Measurements from ENCODE around the gene RIOK1.

GRCh38 chr6:7381092-7381491 lies 8.5 kb upstream of the RIOK1 start:
- no peak for TF ChIP-seq BRF2 (IDR thresholded peaks at IDR 0.05; ENCODE audit: borderline replicate concordance, insufficient read depth, insufficient read length)
- TF ChIP-seq SMC3 (conservative IDR thresholded peaks at IDR 0.05; ENCODE audit: insufficient read depth, low read depth, low read length), result no peak
- TF ChIP-seq ZBTB33 (CRISPR knock-in tag; IDR thresholded peaks at IDR 0.05), result no peak
- no peak for TF ChIP-seq SIN3A (IDR thresholded peaks at IDR 0.05; ENCODE audit: borderline replicate concordance in 2 of 2, control insufficient read depth in 1 of 2, low read depth in 2 of 2, low read length in 2 of 2)
- TF ChIP-seq CTCF (IDR thresholded peaks at IDR 0.05 in 2 of 3, conservative IDR thresholded peaks at IDR 0.05 in 1 of 3; ENCODE audit: insufficient read depth in 2 of 3, low read depth in 1 of 3, low read length in 3 of 3), result no peak
- TF ChIP-seq FOXK1 (CRISPR knock-in tag; IDR thresholded peaks at IDR 0.05; ENCODE audit: borderline replicate concordance), result no peak
- no peak for TF ChIP-seq ZNF398 (CRISPR knock-in tag; IDR thresholded peaks at IDR 0.05)
- TF ChIP-seq CHCHD3 (CRISPR knock-in tag; IDR thresholded peaks at IDR 0.05), result no peak
- no peak for TF ChIP-seq JUNB (CRISPR knock-in tag; conservative IDR thresholded peaks at IDR 0.05)
- TF ChIP-seq SP1 (CRISPR knock-in tag; IDR thresholded peaks at IDR 0.05), result no peak
- no peak for TF ChIP-seq NFATC3 (IDR thresholded peaks at IDR 0.05)
- TF ChIP-seq U2AF2 (optimal IDR thresholded peaks at IDR 0.05; ENCODE audit: low read depth, low read length), result no peak
- TF ChIP-seq MYC (IDR thresholded peaks at IDR 0.05; ENCODE audit: low read depth, low read length), result no peak
- no peak for TF ChIP-seq MYC (CRISPR knock-in tag; IDR thresholded peaks at IDR 0.05; ENCODE audit: borderline replicate concordance, low read depth)

All from K562 (cell line).